Measurements from ENCODE around the gene FGD4.

The FGD4 gene

DNA sequence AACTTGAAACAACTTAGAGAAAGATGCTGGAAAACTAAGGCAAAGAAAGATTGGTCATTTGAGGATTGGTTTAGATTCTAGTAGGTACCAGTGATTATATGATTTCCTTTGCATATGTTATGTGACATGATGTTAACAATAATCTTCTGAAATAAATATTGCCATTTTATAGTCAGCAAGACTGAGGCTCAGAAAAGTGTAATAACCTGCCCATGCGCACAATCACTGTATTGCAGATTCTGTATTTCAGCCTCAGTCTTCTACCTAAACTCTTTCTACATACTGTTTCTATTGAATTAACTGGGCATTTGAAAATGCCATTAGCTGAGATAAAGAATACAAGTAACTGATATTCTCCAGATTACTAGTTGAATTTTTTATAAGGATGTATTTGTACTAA lies 61.3 kb downstream of the FGD4 start:
- no peak for DNase-seq

DNA sequence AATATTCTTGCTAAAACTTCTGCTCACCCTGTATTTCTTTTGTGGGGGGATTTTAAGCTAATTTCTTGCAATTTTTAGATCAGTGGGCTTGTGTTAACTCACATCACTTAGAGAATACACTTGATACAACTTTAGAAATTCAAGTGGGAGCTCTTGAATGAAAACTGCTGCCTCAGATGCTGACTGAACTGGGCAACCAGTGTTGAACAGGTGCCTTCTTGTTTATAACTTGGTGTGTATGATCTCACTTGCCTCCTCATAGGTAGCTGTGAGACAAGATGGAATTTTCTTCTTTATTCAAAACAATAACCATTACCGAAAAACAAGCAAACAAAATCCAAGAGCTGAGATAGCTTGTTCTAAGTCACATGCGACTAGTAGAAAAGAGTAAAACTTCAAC lies 63.5 kb downstream of the FGD4 start:
- DNase-seq: no peak

DNA sequence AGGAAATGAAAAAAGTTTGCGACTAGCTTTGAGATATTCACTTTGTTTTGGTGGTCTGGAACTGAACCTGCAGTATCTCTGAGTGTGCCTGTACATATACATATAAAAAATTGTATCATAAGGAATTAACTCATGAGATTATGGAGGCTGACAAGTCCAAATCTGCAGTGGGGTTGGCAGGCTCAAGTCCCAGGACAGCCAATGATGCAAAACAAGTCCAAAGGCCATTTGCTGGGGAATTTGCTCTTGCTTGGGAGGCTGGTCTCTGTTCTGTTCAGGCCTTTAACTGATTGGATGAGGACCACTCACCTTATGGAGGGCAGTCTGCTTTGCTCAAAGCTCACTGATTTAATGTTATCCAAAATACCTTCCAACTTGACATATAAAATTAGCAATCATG lies 66.8 kb downstream of the FGD4 start:
- no peak for DNase-seq

DNA sequence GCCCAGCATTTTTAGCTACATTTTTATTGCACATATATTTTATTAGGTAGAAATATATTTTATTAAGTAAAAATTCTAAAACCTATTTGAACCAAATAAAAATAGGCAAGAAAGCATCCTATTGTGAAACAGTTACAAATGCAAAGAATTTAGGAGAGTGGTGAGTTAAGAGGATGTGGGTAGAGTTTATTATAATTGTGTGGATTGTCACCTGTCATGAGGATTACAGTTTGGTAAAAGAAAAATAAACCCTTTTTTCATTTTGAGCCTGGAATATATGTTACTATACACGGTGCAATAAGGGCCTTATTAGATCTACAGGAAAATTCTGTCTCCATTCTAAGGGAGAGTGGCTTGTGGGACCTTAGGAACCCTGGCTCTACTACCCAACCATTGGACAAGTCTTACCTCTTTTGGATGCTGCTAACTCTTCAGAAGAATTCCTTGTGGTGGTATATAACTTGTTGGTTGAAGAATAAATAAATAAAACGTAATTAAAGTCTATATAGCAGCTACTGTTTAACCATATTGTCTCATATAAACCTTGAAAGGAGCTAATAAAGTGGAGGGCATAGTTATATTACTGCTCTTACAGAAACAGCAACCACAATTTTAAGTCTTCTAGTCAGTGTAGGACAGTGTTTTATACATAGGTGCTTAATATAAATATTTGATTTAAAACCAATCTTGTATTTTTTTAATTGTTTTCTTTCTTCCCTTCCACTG lies 67.8 kb downstream of the FGD4 start:
- DNase-seq: no peak

DNA sequence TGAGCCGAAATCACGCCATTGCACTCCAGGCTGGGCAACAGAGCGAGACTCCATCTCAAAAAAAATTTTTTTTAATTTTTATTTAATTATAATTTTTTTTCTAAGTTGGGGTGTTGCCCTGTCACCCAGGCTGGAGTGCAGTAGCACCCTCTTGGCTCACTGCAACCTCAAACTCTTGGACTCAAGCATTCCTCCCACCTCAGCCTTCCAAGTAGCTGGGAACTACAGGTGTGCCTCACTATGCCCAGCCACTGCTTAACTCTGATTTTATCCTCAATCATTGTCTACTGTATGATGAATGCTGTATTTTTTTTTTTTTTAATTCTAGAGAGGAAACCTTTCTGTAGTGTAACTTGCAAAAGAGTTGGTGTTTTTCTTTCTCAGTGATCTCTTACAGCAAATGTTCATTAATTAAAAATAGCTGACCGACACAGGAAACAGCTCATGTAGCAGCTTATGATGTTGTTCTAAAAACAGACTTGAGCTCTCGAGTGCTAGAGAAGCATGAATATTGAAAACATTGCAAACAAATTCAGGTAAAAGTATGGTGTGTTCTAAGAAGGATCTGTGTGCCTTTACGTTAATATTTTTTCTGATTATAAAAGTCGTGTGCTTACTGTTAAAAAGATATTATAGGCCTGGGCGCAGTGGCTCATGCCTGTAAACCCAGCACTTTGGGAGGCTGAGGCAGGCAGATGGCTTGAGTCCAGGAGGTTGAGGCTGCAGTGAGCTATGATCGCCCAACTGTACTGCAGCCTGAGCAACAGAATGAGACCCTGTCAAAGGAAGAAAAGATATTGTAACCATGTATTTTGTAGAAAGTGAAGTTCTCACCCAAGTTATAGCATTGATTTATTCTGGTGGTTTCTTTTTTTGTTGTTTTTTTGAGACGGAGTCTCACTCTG lies 68.9 kb downstream of the FGD4 start:
- no peak for DNase-seq

DNA sequence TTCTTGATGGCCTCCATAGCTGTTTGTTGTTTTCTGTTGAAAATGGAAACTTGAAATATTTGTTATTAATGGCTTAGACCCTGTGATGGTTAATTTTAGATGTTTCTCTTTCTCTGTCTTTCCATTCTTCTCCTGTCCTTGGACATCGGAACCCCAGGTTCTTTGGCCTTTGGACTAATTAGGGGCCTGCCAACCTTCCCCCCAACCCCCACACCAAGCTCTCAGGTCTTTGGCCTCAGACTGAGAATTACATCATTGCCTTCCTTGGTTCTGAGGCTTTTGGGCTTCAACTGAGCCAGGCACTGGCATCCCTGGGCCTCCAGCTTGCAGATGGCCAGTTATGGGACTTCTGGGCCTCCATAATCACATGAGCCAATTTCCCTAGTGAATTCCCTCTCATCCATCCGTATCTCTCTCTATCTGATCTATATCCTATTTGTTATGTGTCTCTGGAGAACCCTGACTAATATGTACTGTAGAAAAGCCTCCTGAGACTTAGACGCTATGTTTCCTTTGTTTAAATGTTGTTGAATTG lies 71.6 kb downstream of the FGD4 start:
- DNase-seq: no peak

DNA sequence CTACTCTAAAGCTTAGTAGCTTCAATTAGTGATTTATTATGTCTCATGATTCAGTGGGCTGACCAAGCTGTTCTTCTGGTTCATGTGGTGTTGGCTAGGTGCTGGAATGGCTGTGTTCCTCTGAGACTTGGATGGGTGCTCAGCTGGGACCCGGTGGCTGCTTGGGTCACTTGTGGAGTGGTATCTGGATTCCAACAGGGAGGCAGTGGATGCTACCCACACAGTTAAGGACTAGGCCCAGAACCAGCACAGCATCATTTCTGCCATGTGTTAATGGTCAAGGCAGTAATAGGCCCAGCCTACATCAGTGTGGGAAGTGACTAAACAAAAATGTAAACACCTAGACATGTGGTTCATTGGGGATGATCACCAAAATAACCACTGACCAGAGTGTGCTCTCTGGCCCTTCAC lies 72.2 kb downstream of the FGD4 start:
- no peak for DNase-seq

DNA sequence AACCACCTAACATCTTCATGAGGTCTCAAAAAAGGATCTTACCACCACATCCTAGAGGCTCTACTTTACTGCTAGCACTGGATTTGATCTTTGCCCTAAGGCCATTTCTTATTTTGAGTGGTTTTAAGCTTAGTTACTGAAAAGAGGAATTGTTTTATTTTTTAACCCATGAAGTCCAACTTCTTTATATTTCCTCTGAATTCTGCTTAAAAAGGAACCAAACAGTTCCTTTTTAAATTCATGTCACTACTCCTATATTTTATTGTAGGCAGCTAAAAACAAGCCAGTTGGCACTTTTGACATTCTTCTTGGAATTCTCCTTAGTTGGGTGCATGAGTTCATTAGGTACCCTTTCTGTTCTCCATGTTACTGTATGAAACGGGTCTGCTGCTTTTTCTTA lies 76.4 kb downstream of the FGD4 start:
- no peak for DNase-seq

DNA sequence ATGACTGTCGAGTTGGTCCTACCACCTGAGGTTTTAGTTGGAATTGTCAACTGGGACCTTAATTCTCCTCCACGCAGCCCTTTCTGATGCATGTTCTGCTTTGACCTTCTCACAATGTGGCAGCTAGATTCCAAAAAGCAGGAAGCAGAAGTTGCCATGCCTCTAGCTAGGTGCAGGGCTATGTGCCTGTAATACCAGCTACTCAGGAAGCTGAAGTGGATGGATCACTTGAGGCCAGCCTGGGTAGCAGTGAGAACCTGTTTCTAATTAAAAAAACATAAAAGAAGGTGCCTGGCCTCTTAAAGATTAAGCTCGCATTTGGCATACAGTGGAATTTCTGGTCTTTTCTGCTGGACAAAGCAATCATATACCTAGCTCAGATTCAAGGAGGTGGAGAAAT lies 77.1 kb downstream of the FGD4 start:
- DNase-seq: no peak

DNA sequence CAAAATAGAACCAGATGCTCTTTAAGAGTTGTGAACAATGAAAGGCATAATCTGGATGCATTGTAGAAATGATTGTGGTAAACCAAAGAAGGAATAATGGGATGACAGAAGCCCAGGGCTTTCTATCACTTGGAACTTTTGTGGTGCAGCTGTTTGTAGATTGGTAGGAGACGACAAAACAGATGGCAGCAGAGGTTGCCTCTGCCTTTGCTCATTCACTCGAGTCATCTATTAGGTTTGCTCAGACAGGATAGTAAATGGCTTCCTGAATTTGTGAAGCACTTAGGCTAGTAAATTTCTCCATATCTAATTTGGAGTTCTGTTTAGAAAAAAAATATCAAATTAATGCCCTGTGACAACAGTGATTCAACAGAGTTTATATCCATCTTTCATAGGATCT lies 78.4 kb downstream of the FGD4 start:
- no peak for DNase-seq

DNA sequence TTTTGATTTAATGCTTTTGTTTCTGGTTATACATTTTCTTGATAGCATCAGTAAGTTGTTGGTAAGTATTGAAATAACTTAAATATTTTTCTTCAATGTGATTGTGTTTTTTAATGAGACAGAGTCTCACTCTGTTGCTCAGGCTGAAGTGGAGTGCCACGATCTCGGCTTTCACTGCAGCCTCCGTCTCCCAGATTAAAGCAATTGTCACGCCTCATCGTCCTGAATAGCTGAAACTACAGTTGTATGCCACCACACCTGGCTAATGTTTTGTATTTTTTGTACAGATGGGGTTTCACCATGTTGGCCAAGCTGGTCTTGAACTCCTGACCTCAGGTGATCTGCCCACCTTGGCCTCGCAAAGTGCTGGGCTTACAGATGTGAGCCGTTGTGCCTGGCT lies 78.8 kb downstream of the FGD4 start:
- no peak for DNase-seq

DNA sequence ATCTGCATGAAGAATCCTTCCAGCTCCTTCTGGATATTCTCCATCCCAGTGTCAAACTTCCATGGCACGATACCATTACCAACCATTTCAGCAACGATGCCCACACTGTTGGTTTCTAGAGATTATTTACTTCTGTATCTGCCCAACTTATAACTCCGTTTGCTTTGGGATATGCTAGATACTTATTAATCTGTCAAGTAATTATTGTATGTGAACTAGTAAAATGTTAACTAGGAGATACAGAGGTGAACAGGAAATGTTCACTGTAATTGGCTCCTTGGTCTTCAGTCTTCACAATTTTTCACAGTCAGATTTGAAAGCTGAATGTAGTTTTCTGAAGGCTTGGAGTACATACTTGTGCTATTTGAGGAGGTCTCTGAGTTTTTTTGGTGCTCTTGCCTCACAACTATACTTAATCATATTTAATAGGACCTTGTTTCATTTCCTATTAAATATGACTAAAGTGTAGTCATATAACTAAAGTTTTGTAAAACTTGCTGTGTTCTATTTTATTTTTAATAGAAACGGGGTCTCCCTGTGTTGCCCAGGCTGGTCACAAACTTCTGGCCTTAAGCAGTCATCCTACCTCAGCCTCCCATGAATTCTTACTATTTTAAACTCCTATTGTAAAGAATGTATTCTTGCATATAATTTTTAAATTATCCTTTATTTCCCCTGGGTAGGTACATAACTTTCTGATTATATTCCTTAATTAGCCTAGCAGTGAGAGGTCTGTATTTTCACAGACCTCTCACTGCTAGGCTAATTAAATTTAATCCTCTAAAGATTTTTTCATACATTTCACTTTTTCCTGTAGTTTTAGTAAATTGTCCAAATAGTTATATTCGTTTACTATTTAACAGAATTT lies 79.7 kb downstream of the FGD4 start:
- DNase-seq: no peak

DNA sequence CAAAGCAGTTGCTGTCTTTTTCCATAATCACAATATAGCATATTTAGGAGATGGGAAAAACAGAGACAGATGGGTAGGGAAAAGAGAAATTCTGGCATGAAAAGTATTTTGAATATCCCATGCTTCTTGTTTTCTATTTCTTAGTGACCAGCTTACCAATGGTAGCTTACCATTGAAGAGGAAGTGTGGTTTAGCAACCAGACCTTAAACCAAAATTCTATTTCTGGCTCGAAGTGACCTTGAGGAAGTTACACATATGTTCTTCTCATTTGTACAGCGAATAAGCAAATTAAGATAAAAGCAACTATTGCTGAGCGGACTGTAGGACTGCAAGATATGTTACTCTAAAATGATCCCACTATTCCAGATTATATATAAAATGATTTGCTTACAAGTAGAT lies 82.9 kb downstream of the FGD4 start:
- DNase-seq: peak; percentile 67

DNA sequence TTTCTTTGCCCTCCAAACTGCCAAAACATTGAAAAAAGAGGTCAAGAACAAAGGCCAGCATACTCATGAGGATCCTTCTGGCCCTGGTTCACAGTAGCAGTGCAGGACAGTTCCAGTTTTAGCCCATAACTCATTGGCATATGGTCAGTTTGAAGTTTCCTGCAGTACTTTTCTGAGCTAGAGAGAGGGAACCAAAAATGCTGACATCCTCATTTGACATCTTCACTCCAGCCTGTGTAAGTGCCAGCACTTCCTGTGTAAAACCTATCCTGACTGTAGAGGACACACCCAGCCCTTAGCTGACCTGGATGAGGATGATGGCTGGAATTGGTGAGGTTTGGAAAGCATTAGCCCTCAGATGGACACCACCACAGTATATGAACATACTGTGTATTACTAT lies 84.1 kb downstream of the FGD4 start:
- no peak for DNase-seq

DNA sequence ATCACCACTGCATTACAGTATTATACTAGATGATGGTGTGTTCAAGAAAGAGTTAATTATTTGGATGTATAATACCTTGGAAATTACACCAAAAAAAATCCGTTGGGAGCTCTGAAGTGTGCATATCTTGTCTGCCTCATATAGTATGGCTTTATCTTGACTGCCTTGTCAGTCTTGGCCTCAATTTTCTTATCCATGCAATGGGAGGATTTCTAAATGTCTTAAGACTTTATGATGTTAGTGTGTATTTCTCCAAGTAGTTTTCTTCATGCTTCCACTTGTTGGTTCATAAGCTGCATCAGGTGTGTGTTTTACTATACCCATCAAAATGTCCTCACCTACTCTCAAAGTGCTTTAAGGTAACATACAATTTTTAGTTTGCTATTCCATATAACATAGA lies 84.6 kb downstream of the FGD4 start:
- no peak for DNase-seq

DNA sequence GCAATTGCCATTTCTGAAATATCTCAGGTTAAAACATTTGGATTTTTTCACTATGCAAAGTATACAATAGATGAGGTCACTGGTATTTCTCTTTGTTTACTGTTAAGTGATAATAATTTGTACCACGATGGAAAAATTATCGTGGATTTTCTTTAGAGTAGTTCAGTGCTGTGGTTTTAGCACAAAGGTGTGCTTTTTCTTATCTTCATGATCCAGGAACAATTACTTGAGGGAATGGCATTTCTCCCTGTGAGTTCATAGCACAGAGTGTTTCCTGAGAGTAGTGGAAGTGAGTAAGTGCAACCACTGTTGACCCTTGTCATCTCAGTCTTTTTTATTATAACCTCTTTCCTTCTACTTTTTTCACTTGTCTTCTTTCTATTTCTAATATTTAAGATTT lies 86.8 kb downstream of the FGD4 start:
- no peak for DNase-seq

DNA sequence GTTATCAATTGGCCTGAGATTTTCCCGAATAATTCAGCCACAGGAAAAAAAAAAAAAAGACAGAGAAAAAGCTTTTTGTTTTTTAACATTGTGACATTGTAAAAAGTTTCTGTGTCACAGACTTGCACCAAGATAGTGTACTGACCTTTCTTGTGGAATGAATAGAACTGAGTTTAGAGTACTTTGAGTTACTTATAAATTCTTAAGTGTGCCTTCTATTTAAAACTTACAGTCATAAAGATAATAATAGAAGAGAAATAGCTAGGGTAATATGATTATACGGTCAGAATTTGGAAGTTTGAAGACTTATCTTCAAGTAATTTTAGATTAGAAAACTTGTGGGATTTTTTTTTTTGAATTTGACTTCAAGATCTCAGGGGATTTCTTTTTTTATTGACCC lies 88.8 kb downstream of the FGD4 start:
- DNase-seq: no peak

DNA sequence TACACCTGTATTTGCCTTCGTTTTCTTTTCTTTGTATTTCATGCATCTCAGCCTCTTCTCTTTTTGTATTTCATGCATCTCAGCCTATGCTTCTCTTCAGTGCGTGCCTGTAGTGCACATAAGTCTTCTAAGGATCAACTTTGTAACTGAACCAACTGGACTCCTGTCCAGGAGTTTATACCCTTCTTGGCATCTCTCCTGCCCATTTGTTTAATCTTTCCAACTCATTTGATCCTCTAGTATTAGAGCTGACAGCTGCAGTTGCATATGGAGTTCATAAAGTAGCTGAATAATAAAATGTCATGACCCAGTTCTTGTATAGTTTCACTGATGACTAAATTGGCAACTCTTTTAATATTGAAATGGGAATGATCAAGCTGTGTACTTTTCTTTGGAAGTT lies 89.7 kb downstream of the FGD4 start:
- no peak for DNase-seq

DNA sequence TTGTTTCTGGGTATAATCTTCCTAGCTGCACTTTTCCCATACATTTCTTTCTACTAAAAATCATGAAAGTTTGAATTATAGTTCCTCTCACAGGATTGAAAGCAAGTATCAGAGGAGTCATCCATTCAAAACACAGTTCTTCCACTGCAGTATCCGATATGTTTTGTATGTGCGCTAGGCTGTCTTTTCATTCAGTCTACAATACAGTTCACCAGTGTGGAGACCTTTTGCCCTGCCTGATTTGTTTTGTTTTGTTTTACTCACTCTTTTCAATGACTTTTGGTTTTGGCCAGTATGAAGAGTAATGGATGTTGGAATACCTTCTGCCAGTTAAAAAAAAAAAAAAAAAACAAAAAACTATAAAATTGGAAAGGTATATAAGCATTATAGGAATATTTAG lies 91.4 kb downstream of the FGD4 start:
- DNase-seq: no peak

DNA sequence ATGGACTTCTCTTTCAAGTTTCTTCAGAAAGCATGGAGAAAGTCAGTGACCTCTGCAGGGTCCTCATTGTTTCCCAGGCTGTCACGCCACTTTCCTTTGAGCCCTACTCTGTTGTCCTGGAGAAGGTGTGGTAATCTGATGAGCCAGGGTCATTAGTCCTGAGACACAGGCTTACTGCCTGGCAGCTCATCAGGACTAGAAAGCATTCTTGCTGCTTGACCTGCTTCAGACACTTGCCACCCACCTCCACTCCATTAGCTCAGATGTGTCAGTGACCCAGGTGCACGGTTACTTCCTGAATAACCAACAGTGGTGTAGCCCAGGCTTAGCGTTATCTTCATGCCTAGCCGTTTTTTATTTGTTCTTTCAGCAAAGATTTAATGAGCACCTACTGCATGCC lies 93.9 kb downstream of the FGD4 start:
- DNase-seq: no peak

DNA sequence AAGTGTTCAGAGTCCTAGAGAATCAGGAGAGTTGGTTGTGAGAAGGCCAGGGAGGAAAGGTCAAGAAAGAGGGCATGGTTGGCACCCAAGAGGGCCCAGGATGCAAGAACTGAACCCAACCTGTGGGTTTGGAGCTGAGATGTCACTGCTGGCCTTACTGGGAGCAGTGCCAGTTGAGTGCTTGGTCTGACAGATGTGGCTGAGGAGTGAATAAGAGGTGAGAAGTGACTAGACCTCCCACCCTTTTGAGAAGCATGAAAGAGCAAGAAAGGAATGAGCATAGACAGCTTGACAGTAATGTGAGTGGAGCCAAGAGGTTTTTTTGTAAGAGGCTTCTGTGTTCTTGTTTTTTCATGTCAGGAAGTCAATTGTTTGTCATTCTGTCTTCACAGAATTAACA lies 95.3 kb downstream of the FGD4 start:
- no peak for DNase-seq

DNA sequence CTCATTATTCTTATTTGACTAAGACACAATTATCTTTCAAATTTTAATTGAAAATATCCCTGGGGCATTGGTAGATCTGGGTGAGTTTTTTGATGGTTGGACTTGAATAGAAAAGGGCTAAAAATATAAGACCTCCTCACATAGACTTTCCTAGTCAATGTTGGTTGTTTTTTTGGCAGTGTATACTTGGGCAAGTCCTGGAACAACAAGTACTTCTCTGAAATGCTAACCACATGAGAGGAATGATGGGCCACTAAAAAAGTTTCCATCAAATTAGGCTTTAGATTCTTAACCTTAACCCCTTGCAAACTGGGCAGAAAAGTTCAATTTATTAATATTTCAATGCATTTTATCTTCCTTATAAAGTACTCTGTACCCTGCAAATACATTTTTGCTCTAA lies 97.6 kb downstream of the FGD4 start:
- DNase-seq: no peak

DNA sequence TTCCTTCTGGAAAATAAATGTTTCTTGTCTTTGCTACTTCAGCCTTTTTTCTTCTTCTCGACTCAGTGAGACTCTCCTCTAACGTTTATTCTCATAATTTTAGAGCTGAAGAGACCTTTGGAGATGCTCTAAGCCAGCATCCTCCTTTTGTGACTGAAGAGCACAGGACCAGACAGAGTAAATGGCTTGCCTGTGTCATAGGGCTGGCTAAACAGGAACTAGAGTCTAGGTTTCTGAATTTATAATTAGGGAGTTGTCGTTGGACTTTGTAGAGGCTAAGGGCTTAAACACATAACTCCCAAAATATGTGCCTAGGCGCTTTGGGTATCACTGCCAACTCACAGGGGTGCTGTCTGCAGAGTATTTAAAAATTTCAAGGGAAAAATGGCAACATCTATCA lies 98.5 kb downstream of the FGD4 start:
- DNase-seq: no peak
